ENCODE data around the gene PLCL2.

The PLCL2 gene

DNA sequence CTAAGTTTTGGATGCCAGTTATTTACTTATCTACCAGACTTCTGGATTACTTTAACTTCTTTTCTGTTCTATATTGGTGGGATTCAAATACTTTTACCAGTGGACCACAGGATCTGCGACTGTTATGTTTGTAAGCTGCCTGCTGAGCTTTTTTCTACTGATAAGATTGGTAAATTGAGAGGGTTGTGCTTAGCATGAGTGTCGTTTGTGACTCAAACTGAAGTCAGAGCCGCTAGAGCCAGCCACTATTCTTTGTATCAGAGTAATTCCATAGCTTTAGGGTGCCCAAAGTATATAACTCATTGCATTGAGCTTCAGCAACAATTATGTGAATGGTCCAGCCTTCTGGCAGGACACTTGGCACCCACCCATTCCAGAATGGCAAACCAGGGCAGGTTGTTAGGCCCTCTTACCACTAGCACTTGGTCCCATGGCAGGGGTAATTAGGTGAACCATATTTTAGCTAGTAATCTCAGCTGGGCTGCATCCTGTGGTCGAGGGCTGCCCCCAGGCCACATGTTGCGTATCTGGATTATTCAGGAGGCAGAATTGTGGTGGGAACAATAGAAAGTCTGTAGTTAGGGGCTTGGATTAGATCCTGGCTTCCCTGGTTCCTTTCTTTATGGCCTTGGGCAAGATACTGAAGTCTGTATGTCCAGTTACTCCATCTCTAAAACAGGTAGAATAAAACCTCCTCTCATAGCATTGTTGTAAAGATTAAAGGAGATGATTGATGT lies 6.0 kb downstream of the PLCL2 start:
- H4K20me1 ChIP-seq (ENCODE audit: insufficient read depth, low read length), result no peaks in the 10 kb centered on the region
- H3K9me2 ChIP-seq (replicated peaks; ENCODE audit: insufficient read depth, low read length), result no peaks in the 10 kb centered on the region
- H3F3A ChIP-seq (ENCODE audit: insufficient read depth, low read length), result peaks cover 4% of the 10 kb centered on the region; the same call in 1 of the 2 replicates
- no peak overlapping the region for H3K4me3 ChIP-seq (ENCODE audit: low read length)
- no peak overlapping the region for H2AFZ ChIP-seq (ENCODE audit: low read length)
- no peaks in the 10 kb centered on the region for H3K36me3 ChIP-seq (replicated peaks; ENCODE audit: insufficient read depth, low read length)
- H3K9me3 ChIP-seq (replicated peaks; ENCODE audit: insufficient read depth, low read length), result no peaks in the 10 kb centered on the region
- H3K9ac ChIP-seq (ENCODE audit: low read length), result no peak overlapping the region
- DNase-seq, result no peak
- no peak overlapping the region for H3K27ac ChIP-seq (ENCODE audit: low read length)
- H3K4me2 ChIP-seq (ENCODE audit: low read depth, low read length), result no peak overlapping the region
- H3K79me2 ChIP-seq (ENCODE audit: low read length), result peaks cover 100% of the 10 kb centered on the region
- peaks cover 15% of the 10 kb centered on the region for H3K4me1 ChIP-seq (ENCODE audit: low read length)
- TF ChIP-seq, protein P1, sequence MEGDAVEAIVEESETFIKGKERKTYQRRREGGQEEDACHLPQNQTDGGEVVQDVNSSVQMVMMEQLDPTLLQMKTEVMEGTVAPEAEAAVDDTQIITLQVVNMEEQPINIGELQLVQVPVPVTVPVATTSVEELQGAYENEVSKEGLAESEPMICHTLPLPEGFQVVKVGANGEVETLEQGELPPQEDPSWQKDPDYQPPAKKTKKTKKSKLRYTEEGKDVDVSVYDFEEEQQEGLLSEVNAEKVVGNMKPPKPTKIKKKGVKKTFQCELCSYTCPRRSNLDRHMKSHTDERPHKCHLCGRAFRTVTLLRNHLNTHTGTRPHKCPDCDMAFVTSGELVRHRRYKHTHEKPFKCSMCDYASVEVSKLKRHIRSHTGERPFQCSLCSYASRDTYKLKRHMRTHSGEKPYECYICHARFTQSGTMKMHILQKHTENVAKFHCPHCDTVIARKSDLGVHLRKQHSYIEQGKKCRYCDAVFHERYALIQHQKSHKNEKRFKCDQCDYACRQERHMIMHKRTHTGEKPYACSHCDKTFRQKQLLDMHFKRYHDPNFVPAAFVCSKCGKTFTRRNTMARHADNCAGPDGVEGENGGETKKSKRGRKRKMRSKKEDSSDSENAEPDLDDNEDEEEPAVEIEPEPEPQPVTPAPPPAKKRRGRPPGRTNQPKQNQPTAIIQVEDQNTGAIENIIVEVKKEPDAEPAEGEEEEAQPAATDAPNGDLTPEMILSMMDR (IDR thresholded peaks at IDR 0.05; ENCODE audit: low read length), result no peak
- TF ChIP-seq EZH2 (optimal IDR thresholded peaks at IDR 0.05; ENCODE audit: low read depth, low read length) (no peak), EZH2phosphoT487 (IDR thresholded peaks at IDR 0.05; ENCODE audit: low read length) (no peak)
- H3K27me3 ChIP-seq (replicated peaks; ENCODE audit: insufficient read depth, low read length), result no peaks in the 10 kb centered on the region

DNA sequence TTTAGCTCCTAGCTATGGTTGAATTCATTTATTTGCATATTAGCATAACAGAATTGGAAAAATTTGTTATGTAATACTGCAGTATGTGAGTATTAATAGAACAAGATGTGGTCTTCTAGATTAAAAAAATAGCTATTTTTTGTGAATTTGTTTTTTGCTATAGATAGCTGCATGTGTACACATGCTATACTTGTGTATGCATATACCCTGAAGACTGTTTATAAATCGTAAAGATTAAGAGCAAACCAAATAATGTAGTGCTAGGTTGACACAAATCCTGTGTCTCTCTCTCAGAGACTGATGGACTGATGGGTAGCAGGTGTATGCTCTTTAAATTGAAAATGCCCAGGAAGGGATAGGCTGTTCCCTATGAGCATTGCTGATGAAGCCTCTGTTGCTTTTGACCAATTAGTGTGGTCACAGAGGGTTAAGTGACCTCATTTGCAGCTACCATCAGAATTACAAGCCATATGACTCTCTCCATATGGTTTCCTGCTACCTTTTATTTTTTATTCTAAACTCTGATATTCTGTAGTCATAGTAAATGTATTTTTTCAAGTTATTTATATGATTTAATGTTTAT lies 9.0 kb downstream of the PLCL2 start:
- H3K9me2 ChIP-seq (replicated peaks; ENCODE audit: insufficient read depth, low read length), result no peaks in the 10 kb centered on the region
- H3K4me3 ChIP-seq (ENCODE audit: low read length), result no peak overlapping the region
- no peaks in the 10 kb centered on the region for H3K9me3 ChIP-seq (replicated peaks; ENCODE audit: insufficient read depth, low read length)
- H4K20me1 ChIP-seq (ENCODE audit: insufficient read depth, low read length), result no peaks in the 10 kb centered on the region
- TF ChIP-seq EZH2phosphoT487 (IDR thresholded peaks at IDR 0.05; ENCODE audit: low read length), result no peak
- TF ChIP-seq EZH2 (optimal IDR thresholded peaks at IDR 0.05; ENCODE audit: low read depth, low read length), result no peak
- TF ChIP-seq, protein P1 (IDR thresholded peaks at IDR 0.05; ENCODE audit: low read length), result no peak
- no peaks in the 10 kb centered on the region for H3K36me3 ChIP-seq (replicated peaks; ENCODE audit: insufficient read depth, low read length)
- no peaks in the 10 kb centered on the region for H3F3A ChIP-seq (ENCODE audit: insufficient read depth, low read length)
- no peak overlapping the region for H3K27ac ChIP-seq (ENCODE audit: low read length)
- no peak overlapping the region for H2AFZ ChIP-seq (ENCODE audit: low read length)
- peaks cover 100% of the 10 kb centered on the region for H3K79me2 ChIP-seq (ENCODE audit: low read length)
- H3K4me2 ChIP-seq (ENCODE audit: low read depth, low read length), result no peak overlapping the region
- H3K27me3 ChIP-seq (replicated peaks; ENCODE audit: insufficient read depth, low read length), result no peaks in the 10 kb centered on the region
- no peak overlapping the region for H3K9ac ChIP-seq (ENCODE audit: low read length)
- peaks cover 9% of the 10 kb centered on the region for H3K4me1 ChIP-seq (ENCODE audit: low read length)
- DNase-seq, result no peak

DNA sequence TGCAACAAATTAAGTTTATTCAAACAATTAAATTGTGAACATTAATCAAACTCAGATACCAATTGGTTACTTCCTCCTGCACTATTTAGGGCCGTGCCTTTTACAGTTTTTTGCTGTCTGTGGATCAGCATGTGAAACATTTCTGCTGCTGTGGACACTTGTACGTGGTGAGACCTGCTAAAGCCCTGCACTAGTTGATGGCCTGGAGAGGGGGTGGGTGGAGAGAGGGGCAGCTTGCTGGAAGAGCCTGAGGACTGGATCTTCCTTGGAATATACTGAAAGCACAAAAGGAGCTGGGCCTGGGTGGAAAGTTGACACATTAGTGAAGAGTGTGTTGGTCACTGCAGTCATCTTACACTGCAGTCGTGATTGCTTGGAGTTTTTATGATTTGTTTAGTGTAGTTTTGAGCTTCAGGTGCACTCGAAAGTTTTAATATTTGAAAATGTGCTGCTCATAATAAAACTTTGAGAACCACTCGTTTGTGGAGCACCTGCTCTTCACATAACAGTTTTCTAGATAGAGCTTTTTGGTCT lies 11.4 kb downstream of the PLCL2 start:
- H3K4me1 ChIP-seq (ENCODE audit: low read length), result no peaks in the 10 kb centered on the region
- H3K27ac ChIP-seq (ENCODE audit: low read length), result no peak overlapping the region
- H3F3A ChIP-seq (ENCODE audit: insufficient read depth, low read length), result no peaks in the 10 kb centered on the region
- H3K27me3 ChIP-seq (replicated peaks; ENCODE audit: insufficient read depth, low read length), result no peaks in the 10 kb centered on the region
- no peak overlapping the region for H3K4me3 ChIP-seq (ENCODE audit: low read length)
- TF ChIP-seq, protein P1 (IDR thresholded peaks at IDR 0.05; ENCODE audit: low read length), result no peak
- no peak for TF ChIP-seq EZH2 (optimal IDR thresholded peaks at IDR 0.05; ENCODE audit: low read depth, low read length)
- no peak for TF ChIP-seq EZH2phosphoT487 (IDR thresholded peaks at IDR 0.05; ENCODE audit: low read length)
- no peak overlapping the region for H3K9ac ChIP-seq (ENCODE audit: low read length)
- H2AFZ ChIP-seq (ENCODE audit: low read length), result no peak overlapping the region
- peaks cover 100% of the 10 kb centered on the region for H3K79me2 ChIP-seq (ENCODE audit: low read length)
- H3K4me2 ChIP-seq (ENCODE audit: low read depth, low read length), result no peak overlapping the region
- H3K9me2 ChIP-seq (replicated peaks; ENCODE audit: insufficient read depth, low read length), result no peaks in the 10 kb centered on the region
- DNase-seq, result no peak
- no peaks in the 10 kb centered on the region for H3K9me3 ChIP-seq (replicated peaks; ENCODE audit: insufficient read depth, low read length)
- H4K20me1 ChIP-seq (ENCODE audit: insufficient read depth, low read length), result no peaks in the 10 kb centered on the region
- no peaks in the 10 kb centered on the region for H3K36me3 ChIP-seq (replicated peaks; ENCODE audit: insufficient read depth, low read length)
